GM12878 (cell line): Measurements from ENCODE around the gene DCUN1D5. TPM values are rescaled to one million over a fixed set of nuclear protein-coding genes. Genes with fewer than 3 reads are reported as not detected.

Experiments
- ATAC-seq: fragments of 200-7000 bp; cut with Tn5 transposase; 3 replicates; pipeline ENCODE4 v1.9.1; 2020; ENCODE audit warnings: mild to moderate bottlenecking, moderate library complexity
- BruUV-seq: library from RNA; stranded (reverse); fragments of 400-500 nt; replicated peaks from 2 replicates; lab custom pipeline; 2021; lab: Mats Ljungman, UMichigan
- CTCF ChIA-PET: fragments of 300-600 bp; sonication (Branson Sonifier 250); formaldehyde crosslinking; extraction: SDS; loops from one replicate; lab custom pipeline; 2021; ENCODE audit warnings: inconsistent platforms; lab: Yijun Ruan, JAX
- POLR2A ChIA-PET: fragments of 350-600 bp; formaldehyde crosslinking; extraction: SDS; loops from one replicate; lab custom pipeline; 2021; ENCODE audit warnings: inconsistent platforms; lab: Charles Lee
- RAD21 ChIA-PET: fragments of 300-600 bp; sonication (Branson Sonifier 250); formaldehyde crosslinking; loops from one replicate; lab custom pipeline; 2023; ENCODE audit warnings: antibody characterized with exemption; ENCODE audit not compliant: unreplicated experiment; lab: Charles Lee
- SMC1A ChIA-PET: fragments of 300-600 bp; sonication (Branson Sonifier 250); formaldehyde crosslinking; loops from one replicate; lab custom pipeline; 2023; ENCODE audit not compliant: unreplicated experiment, uncharacterized antibody; lab: Charles Lee
- DNase-seq: peaks from one replicate; pipeline ENCODE4 v3.0.0-alpha.2; 2011; ENCODE audit warnings: low read depth, low spot score
- FAIRE-seq: peaks from 3 replicates; lab custom pipeline; 2011; peaks lifted over from hg19 to GRCh38; lab: Jason Lieb, UNC
- H2AFZ ChIP-seq: 2 replicates; pipeline ENCODE4 v1.6.0; 2011; ENCODE audit warnings: low read depth, low read length, control low read depth; ENCODE audit not compliant: control insufficient read depth
- H3K27ac ChIP-seq: 2 replicates; pipeline ENCODE4 v1.5.1; 2011; ENCODE audit warnings: control low read depth; ENCODE audit not compliant: control insufficient read depth, insufficient read depth
- H3K27me3 ChIP-seq, 2 experiments: replicated peaks in 1 of 2; 2 replicates each; pipeline versions ENCODE4 v1.6.0 to v1.6.1; 2011; ENCODE audit warnings: low read length in 1 of 2; ENCODE audit not compliant: control insufficient read depth in 2 of 2, insufficient read depth in 2 of 2
- H3K36me3 ChIP-seq, 2 experiments: 2 replicates each; pipeline ENCODE4 v1.5.1; 2011; ENCODE audit warnings: low read length in 1 of 2; ENCODE audit not compliant: control insufficient read depth in 2 of 2, insufficient read depth in 2 of 2
- H3K4me1 ChIP-seq: 2 replicates; pipeline ENCODE4 v1.6.1; 2011; ENCODE audit warnings: mild to moderate bottlenecking, low read length, moderate library complexity, mixed read lengths; ENCODE audit not compliant: control insufficient read depth, insufficient read depth
- H3K4me2 ChIP-seq: 2 replicates; pipeline ENCODE4 v1.6.0; 2011; ENCODE audit warnings: control low read depth; ENCODE audit not compliant: control insufficient read depth, insufficient read depth
- H3K4me3 ChIP-seq: fragments of 200-600 bp; sonication (generic); 2 replicates; pipeline ENCODE4 v1.5.1; 2016
- H3K79me2 ChIP-seq: 2 replicates; pipeline ENCODE4 v1.6.0; 2011; ENCODE audit warnings: low read length; ENCODE audit not compliant: control insufficient read depth, insufficient read depth
- H3K9ac ChIP-seq: 2 replicates; pipeline ENCODE4 v1.8.0; 2011; ENCODE audit warnings: low read length, control low read depth, mixed read lengths; ENCODE audit not compliant: control insufficient read depth, insufficient read depth
- H3K9me3 ChIP-seq: replicated peaks from 3 replicates; pipeline ENCODE4 v1.5.1; 2011; ENCODE audit warnings: mild to moderate bottlenecking, low read length; ENCODE audit not compliant: control insufficient read depth, insufficient read depth
- H4K20me1 ChIP-seq: 2 replicates; pipeline ENCODE4 v1.6.0; 2011; ENCODE audit not compliant: control insufficient read depth, insufficient read depth
- CBX3 ChIP-seq: fragments of 200-600 bp; sonication (generic); IDR thresholded peaks from 2 replicates; pipeline ENCODE4 v1.6.1; 2016; ENCODE audit warnings: low read depth, borderline replicate concordance
- KAT2A ChIP-seq: conservative IDR thresholded peaks from 2 replicates; pipeline ENCODE4 v1.6.1; 2011; ENCODE audit warnings: low read depth, low read length; ENCODE audit not compliant: control insufficient read depth
- MEF2A ChIP-seq: IDR thresholded peaks from 2 replicates; pipeline ENCODE4 v1.6.1; 2011; ENCODE audit warnings: low read depth, mild to moderate bottlenecking, low read length, moderate library complexity; ENCODE audit not compliant: insufficient read depth
- NFXL1 ChIP-seq: fragments of 450-650 bp; IDR thresholded peaks from 2 replicates; pipeline ENCODE4 v1.6.1; 2017; ENCODE audit warnings: antibody characterized with exemption, mild to moderate bottlenecking, borderline replicate concordance
- RELA ChIP-seq: fragments of 450-650 bp; IDR thresholded peaks from 2 replicates; pipeline ENCODE4 v1.8.0; 2014; ENCODE audit warnings: borderline replicate concordance; ENCODE audit not compliant: partially characterized antibody
- REST ChIP-seq: IDR thresholded peaks from 2 replicates; pipeline ENCODE4 v1.6.1; 2012; ENCODE audit warnings: mild to moderate bottlenecking, low read depth, low read length
- SMAD5 ChIP-seq: IDR thresholded peaks from 2 replicates; pipeline ENCODE4 v1.6.1; 2016; ENCODE audit warnings: antibody characterized with exemption, low read depth
- SRF ChIP-seq, 2 experiments: IDR thresholded peaks; 2 replicates each; pipeline ENCODE4 v1.6.1; 2011; ENCODE audit warnings: low read depth in 2 of 2, low read length in 2 of 2, mild to moderate bottlenecking in 1 of 2, moderate library complexity in 1 of 2
- STAT3 ChIP-seq: IDR thresholded peaks from 2 replicates; pipeline ENCODE4 v1.6.1; 2011; ENCODE audit warnings: low read depth, low read length, improper control_type of control experiment
- TAF1 ChIP-seq: IDR thresholded peaks from 2 replicates; pipeline ENCODE4 v1.6.1; 2011; ENCODE audit warnings: mild to moderate bottlenecking, low read depth, low read length, borderline replicate concordance
- ZNF592 ChIP-seq: fragments of 450-650 bp; IDR thresholded peaks from 2 replicates; pipeline ENCODE4 v1.6.1; 2017; ENCODE audit warnings: mild to moderate bottlenecking, moderate library complexity
- ZNF687 ChIP-seq: fragments of 450-650 bp; IDR thresholded peaks from 2 replicates; pipeline ENCODE4 v1.6.1; 2017; ENCODE audit warnings: mild to moderate bottlenecking, moderate library complexity
- in situ Hi-C: fragments of 300-500 bp; cut with MboI; formaldehyde crosslinking; loops from 9 replicates; pipeline ENCODE4 v1.14.3; 2018; ENCODE audit warnings: mixed read lengths
- intact Hi-C: fragments of 100-400 bp; cut with micrococcal nuclease; formaldehyde crosslinking; loops from one replicate; pipeline ENCODE4 v1.14.2; 2022; ENCODE audit not compliant: unreplicated experiment
- polyA plus RNA-seq, 11 experiments: library from polyadenylated mRNA; depleted of rRNA in 4 of 11; unstranded in 6 of 11; stranded (reverse) in 5 of 11; fragments of >200 nt; fragmentation: Nextera tagmentation in 4 of 11; fragmentation: Illumina TruSeq in 1 of 11; extraction: Ambion mirVana in 4 of 11; extraction: Trizol in 1 of 11; gene quantifications; 1 replicate in 1 of 11; 2 replicates in 10 of 11; pipeline versions ENCODE4 v1.2.1 to v1.2.3, GENCODE V29; 2011 to 2016; ENCODE audit warnings: inconsistent platforms in 2 of 11, missing spikeins in 2 of 11, low read depth in 1 of 11
- total RNA-seq, 4 experiments: library from RNA; depleted of rRNA in 3 of 4; stranded (reverse); fragments of >200 nt in 3 of 4; fragmentation: Illumina TruSeq in 1 of 4; extraction: Trizol in 1 of 4; gene quantifications; 2 replicates each; pipeline versions ENCODE4 v1.2.1 to v1.2.3, GENCODE V29; 2013 to 2021

DCUN1D5 gene
- total and polyA plus RNA-seq, 10 of the 15 experiments (the other 5 are each of a cell fraction or from before 2014, with no cell fraction given) = 20.4 to 87.0 (median 60.6) TPM

- SMC1A ChIA-PET = no interaction called here
- TF ChIP-seq ZNF687 = no peak
- TF ChIP-seq SMAD5 = no peak
- no peak for TF ChIP-seq ZNF592
- no peak for TF ChIP-seq CBX3
- TF ChIP-seq KAT2A = no peak
- TF ChIP-seq REST = no peak
- no peak for TF ChIP-seq NFXL1
- TF ChIP-seq MEF2A = no peak
- TF ChIP-seq SRF (IDR thresholded peaks at IDR 0.05; ENCODE audit: low read depth in 2 of 2, low read length in 2 of 2) = no peak
- no peak for TF ChIP-seq STAT3
- no peak for TF ChIP-seq TAF1
- no peak for TF ChIP-seq RELA
Observed at GRCh38 chr11:103097279-103097678, 5.3 kb upstream of the DCUN1D5 start.

More at GRCh38 chr11:103097279-103097678, 5.3 kb upstream of the DCUN1D5 start:
- no peak overlapping the region for H3K4me2 ChIP-seq
- no peak overlapping the region for H3K9ac ChIP-seq
- no peaks in the 10 kb centered on the region for H3K27me3 ChIP-seq
- no peaks in the 10 kb centered on the region for H3K9me3 ChIP-seq
- no peak overlapping the region for H3K4me3 ChIP-seq
- ChIA-PET POLR2A (no interaction called here), CTCF (no interaction called here), RAD21 (no interaction called here)
- H3K79me2 ChIP-seq = no peaks in the 10 kb centered on the region
- no peaks in the 10 kb centered on the region for H4K20me1 ChIP-seq
- H3K4me1 ChIP-seq = no peaks in the 10 kb centered on the region
- BruUV-seq = no TSS peak
- in situ Hi-C loops (no loop called here), intact Hi-C loops (loop anchor here (10.0 kb wide), 1 partner anchor 508 kb away; no protein-coding TSS in a partner anchor)
- FAIRE-seq = no peak
- ATAC-seq = no peak
- no peak overlapping the region for H3K27ac ChIP-seq
- DNase-seq = no peak
- H2AFZ ChIP-seq = no peak overlapping the region
- no peaks in the 10 kb centered on the region for H3K36me3 ChIP-seq
